ENCODE results near the gene TIMMDC1. TPM values are rescaled to one million over a fixed set of nuclear protein-coding genes. Genes with fewer than 3 reads are reported as not detected.

The TIMMDC1 gene
- total RNA-seq, 1 donor from 2014 or later: 98.8 TPM

GRCh38 chr3:119506631-119507030 is 8.3 kb downstream of the TIMMDC1 start:
- no peak for DNase-seq (ENCODE audit: extremely low spot score, unreplicated experiment)
- H3K36me3 Mint-ChIP-seq (ENCODE audit: unreplicated experiment): peaks cover 37% of the 10 kb centered on the region
- H3K27me3 Mint-ChIP-seq (ENCODE audit: unreplicated experiment): no peaks in the 10 kb centered on the region
- H3K27ac Mint-ChIP-seq (ENCODE audit: unreplicated experiment): no peak overlapping the region
- no peak overlapping the region for H3K4me3 Mint-ChIP-seq (ENCODE audit: unreplicated experiment)
- no peaks in the 10 kb centered on the region for H3K9me3 Mint-ChIP-seq (ENCODE audit: unreplicated experiment)
- H3K4me1 Mint-ChIP-seq (ENCODE audit: unreplicated experiment): peaks cover 1% of the 10 kb centered on the region
- no peak for TF ChIP-seq CTCF (IDR thresholded peaks at IDR 0.05)

GRCh38 chr3:119507404-119507803 is 9.1 kb downstream of the TIMMDC1 start:
- Mint-ChIP-seq H3K27ac (ENCODE audit: unreplicated experiment) (no peak overlapping the region), H3K4me1 (ENCODE audit: unreplicated experiment) (no peaks in the 10 kb centered on the region), H3K36me3 (ENCODE audit: unreplicated experiment) (peaks cover 37% of the 10 kb centered on the region), H3K4me3 (ENCODE audit: unreplicated experiment) (no peak overlapping the region), H3K9me3 (ENCODE audit: unreplicated experiment) (no peaks in the 10 kb centered on the region), H3K27me3 (ENCODE audit: unreplicated experiment) (no peaks in the 10 kb centered on the region)
- no peak for TF ChIP-seq CTCF (IDR thresholded peaks at IDR 0.05)
- DNase-seq (ENCODE audit: extremely low spot score, unreplicated experiment): no peak

- Mint-ChIP-seq H3K4me3 (ENCODE audit: unreplicated experiment) (no peak overlapping the region), H3K27ac (ENCODE audit: unreplicated experiment) (no peak overlapping the region), H3K36me3 (ENCODE audit: unreplicated experiment) (peaks cover 41% of the 10 kb centered on the region), H3K9me3 (ENCODE audit: unreplicated experiment) (no peaks in the 10 kb centered on the region), H3K27me3 (ENCODE audit: unreplicated experiment) (no peaks in the 10 kb centered on the region), H3K4me1 (ENCODE audit: unreplicated experiment) (no peaks in the 10 kb centered on the region)
- DNase-seq (ENCODE audit: extremely low spot score, unreplicated experiment): no peak
- TF ChIP-seq CTCF (IDR thresholded peaks at IDR 0.05): no peak
These were observed 10.0 kb downstream of the TIMMDC1 start for GRCh38 chr3:119508172-119508845.

- Mint-ChIP-seq H3K27me3 (ENCODE audit: unreplicated experiment) (no peaks in the 10 kb centered on the region), H3K36me3 (ENCODE audit: unreplicated experiment) (peaks cover 47% of the 10 kb centered on the region), H3K4me3 (ENCODE audit: unreplicated experiment) (no peak overlapping the region), H3K27ac (ENCODE audit: unreplicated experiment) (no peak overlapping the region), H3K9me3 (ENCODE audit: unreplicated experiment) (no peaks in the 10 kb centered on the region), H3K4me1 (ENCODE audit: unreplicated experiment) (no peaks in the 10 kb centered on the region)
- no peak for TF ChIP-seq CTCF (IDR thresholded peaks at IDR 0.05)
- no peak for DNase-seq (ENCODE audit: extremely low spot score, unreplicated experiment)
These were observed 12.3 kb downstream of the TIMMDC1 start for GRCh38 chr3:119510690-119511089.

- Mint-ChIP-seq H3K4me3 (ENCODE audit: unreplicated experiment) (no peak overlapping the region), H3K4me1 (ENCODE audit: unreplicated experiment) (no peaks in the 10 kb centered on the region), H3K27ac (ENCODE audit: unreplicated experiment) (no peak overlapping the region), H3K36me3 (ENCODE audit: unreplicated experiment) (peaks cover 52% of the 10 kb centered on the region), H3K27me3 (ENCODE audit: unreplicated experiment) (no peaks in the 10 kb centered on the region), H3K9me3 (ENCODE audit: unreplicated experiment) (peaks cover 4% of the 10 kb centered on the region)
- TF ChIP-seq CTCF (IDR thresholded peaks at IDR 0.05): no peak
- DNase-seq (ENCODE audit: extremely low spot score, unreplicated experiment): no peak
These were observed 16.3 kb downstream of the TIMMDC1 start for GRCh38 chr3:119514637-119515036.
